GM12892 (cell line): Measurements from ENCODE around the gene KIF6.

Experiments used
- POLR2A ChIP-seq: IDR thresholded peaks from 2 replicates; pipeline ENCODE4 v1.6.1; 2011; ENCODE audit warnings: low read depth, low read length, control low read depth
- TAF1 ChIP-seq: IDR thresholded peaks from 2 replicates; pipeline ENCODE4 v1.6.1; 2011; ENCODE audit warnings: low read depth, mild to moderate bottlenecking, control low read depth, low read length, borderline replicate concordance

DNA sequence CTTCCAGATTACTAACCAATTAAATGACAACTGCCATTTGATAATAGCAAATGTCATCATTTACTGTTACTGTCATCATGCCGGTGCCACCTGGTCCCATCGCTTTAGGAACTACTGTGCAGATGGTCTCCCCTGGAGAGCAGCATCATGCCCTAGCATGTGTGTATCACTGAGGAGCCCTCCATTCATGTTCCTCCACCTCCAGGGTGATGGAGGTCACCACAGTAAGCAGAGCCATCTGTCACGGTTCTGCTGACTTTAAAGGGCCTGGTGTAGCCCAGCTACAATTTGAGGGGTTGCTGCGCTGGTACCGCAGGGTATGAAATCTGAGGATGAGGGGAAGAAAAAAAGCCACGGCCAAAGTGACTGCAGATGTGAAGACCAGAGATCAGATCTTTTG, 283.9 kb downstream of the KIF6 start:
- TF ChIP-seq POLR2A (no peak), TAF1 (no peak)
